Prostate gland (tissue), 2 donors: ENCODE data around the gene SRXN1. TPM values are rescaled to one million over a fixed set of nuclear protein-coding genes. Genes with fewer than 3 reads are reported as not detected.

ENCODE experiments used
- DNase-seq: peaks from one replicate; pipeline ENCODE4 v3.0.0-alpha.2; 2019; ENCODE audit warnings: low spot score
- H3K27ac ChIP-seq, 2 donors: fragments of 200-600 bp; sonication (generic); 2 replicates each; pipeline ENCODE4 v1.5.1; 2017 to 2019
- H3K27me3 ChIP-seq: fragments of 200-600 bp; sonication (generic); replicated peaks from 2 replicates; pipeline ENCODE4 v1.5.1; 2019; ENCODE audit not compliant: insufficient read depth
- H3K36me3 ChIP-seq, 2 donors: fragments of 200-600 bp; sonication (generic); 1 replicate in 1 of 2; 2 replicates in 1 of 2; pipeline versions ENCODE4 v1.5.1 to v1.8.1; 2017 to 2019
- H3K4me1 ChIP-seq: fragments of 200-600 bp; sonication (generic); replicated peaks from 2 replicates; pipeline ENCODE4 v1.5.1; 2019
- H3K4me3 ChIP-seq, 2 donors: fragments of 200-600 bp; sonication (generic); 2 replicates each; pipeline ENCODE4 v1.5.1; 2017 to 2019
- H3K9me3 ChIP-seq: fragments of 200-600 bp; sonication (generic); 2 replicates; pipeline ENCODE4 v1.5.1; 2017
- CTCF ChIP-seq, 4 experiments: fragments of 200-600 bp in 2 of 4; fragments of 450-650 bp in 2 of 4; sonication (generic) in 2 of 4; IDR thresholded peaks; 1 replicate in 3 of 4; 2 replicates in 1 of 4; pipeline ENCODE4 v1.5.1; 2016 to 2019; ENCODE audit warnings: antibody characterized with exemption in 4 of 4, mild to moderate bottlenecking in 2 of 4, moderate library complexity in 2 of 4
- POLR2A ChIP-seq: fragments of 450-650 bp; IDR thresholded peaks from one replicate; pipeline ENCODE4 v1.6.1; 2016; ENCODE audit warnings: antibody characterized with exemption, mild to moderate bottlenecking
- POLR2AphosphoS5 ChIP-seq: sonication (generic); formaldehyde crosslinking; IDR thresholded peaks from one replicate; pipeline ENCODE4 v1.6.1; 2017; ENCODE audit warnings: antibody characterized with exemption
- WGBS: methylation state at CpG from one replicate; pipeline ENCODE4 v1.1.5; 2018; 5-methylcytosine and 5-hydroxymethylcytosine counted together
- intact Hi-C: fragments of 100-400 bp; cut with DNase I; formaldehyde crosslinking; loops from one replicate; pipeline ENCODE4 v1.14.2; 2022
- total RNA-seq, 2 donors: library from RNA; depleted of rRNA; stranded (reverse); fragments of >200 nt; gene quantifications; one replicate each; pipeline ENCODE4 v1.1.0, GENCODE V29; 2016

Gene SRXN1
- total RNA-seq, 2 donors from 2014 or later = 33.6 to 41.4 TPM

DNA sequence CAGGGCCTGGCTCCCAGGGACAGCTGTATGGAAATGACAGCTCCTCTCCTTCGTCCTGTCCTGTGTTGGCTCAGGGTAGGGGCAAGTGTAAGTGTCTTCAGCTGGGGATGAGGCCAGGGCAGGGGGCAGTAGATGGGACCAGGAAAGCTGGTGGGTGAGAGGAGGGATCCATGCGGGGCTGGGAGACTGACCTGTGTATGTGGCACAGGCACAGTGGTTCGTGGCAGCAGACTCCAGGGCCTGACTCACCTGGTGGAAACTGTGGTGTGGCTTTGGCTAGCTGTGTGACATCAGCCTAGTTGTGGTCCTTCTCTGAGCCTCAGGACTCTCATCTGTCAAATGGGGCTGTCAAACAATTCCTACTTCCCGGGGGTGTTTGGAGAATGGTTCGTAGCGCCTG is 36.3 kb upstream of the SRXN1 start:
- H3K4me3 ChIP-seq = no peak overlapping the region
- H3K4me1 ChIP-seq = no peaks in the 10 kb centered on the region
- no peak overlapping the region for H3K27ac ChIP-seq
- no peaks in the 10 kb centered on the region for H3K27me3 ChIP-seq
- intact Hi-C loops = no loop called here
- TF ChIP-seq POLR2AphosphoS5 (no peak), POLR2A (no peak), CTCF (IDR thresholded peaks at IDR 0.05) (no peak)
- DNase-seq = no peak
- no peaks in the 10 kb centered on the region for H3K9me3 ChIP-seq
- 74% methylated on average over 6 of the region's 6 CpGs for WGBS
- H3K36me3 ChIP-seq = no peaks in the 10 kb centered on the region

DNA sequence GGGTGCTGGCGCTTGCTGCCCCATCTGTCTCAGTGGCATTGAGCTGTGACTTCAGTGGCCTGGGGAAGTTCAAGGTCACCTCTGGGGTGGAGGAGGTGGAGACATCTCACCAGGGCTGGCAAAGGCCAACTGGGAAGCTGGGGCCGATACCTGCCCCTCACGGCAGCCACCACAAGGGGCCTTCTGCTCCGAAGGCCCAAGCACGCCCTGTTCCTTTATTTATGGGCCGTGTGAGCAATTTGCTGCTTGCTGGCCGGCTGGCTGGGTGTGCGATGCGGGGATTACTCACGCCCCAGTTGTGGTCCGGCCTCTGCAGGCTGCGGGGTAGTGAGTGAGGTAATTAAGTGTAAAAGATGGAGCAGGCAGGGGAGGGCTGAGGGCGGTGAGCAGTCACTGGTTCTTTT is 35.8 kb upstream of the SRXN1 start:
- DNase-seq = no peak
- no peak overlapping the region for H3K27ac ChIP-seq
- intact Hi-C loops = no loop called here
- H3K27me3 ChIP-seq = no peaks in the 10 kb centered on the region
- no peak for TF ChIP-seq POLR2AphosphoS5
- TF ChIP-seq CTCF (IDR thresholded peaks at IDR 0.05) = no peak
- no peak for TF ChIP-seq POLR2A
- no peaks in the 10 kb centered on the region for H3K9me3 ChIP-seq
- no peaks in the 10 kb centered on the region for H3K36me3 ChIP-seq
- H3K4me1 ChIP-seq = no peaks in the 10 kb centered on the region
- H3K4me3 ChIP-seq = no peak overlapping the region
- WGBS = 27% methylated on average over 12 of the region's 13 CpGs

GRCh38 chr20:687468-688203 is 34.6 kb upstream of the SRXN1 start:
- no peaks in the 10 kb centered on the region for H3K4me1 ChIP-seq
- no peaks in the 10 kb centered on the region for H3K36me3 ChIP-seq
- H3K9me3 ChIP-seq = no peaks in the 10 kb centered on the region
- H3K27me3 ChIP-seq = no peaks in the 10 kb centered on the region
- intact Hi-C loops = no loop called here
- DNase-seq = no peak
- no peak overlapping the region for H3K27ac ChIP-seq
- no peak overlapping the region for H3K4me3 ChIP-seq
- 68% methylated on average over 9 of the region's 9 CpGs for WGBS
- no peak for TF ChIP-seq POLR2A
- TF ChIP-seq CTCF (IDR thresholded peaks at IDR 0.05) = no peak

DNA sequence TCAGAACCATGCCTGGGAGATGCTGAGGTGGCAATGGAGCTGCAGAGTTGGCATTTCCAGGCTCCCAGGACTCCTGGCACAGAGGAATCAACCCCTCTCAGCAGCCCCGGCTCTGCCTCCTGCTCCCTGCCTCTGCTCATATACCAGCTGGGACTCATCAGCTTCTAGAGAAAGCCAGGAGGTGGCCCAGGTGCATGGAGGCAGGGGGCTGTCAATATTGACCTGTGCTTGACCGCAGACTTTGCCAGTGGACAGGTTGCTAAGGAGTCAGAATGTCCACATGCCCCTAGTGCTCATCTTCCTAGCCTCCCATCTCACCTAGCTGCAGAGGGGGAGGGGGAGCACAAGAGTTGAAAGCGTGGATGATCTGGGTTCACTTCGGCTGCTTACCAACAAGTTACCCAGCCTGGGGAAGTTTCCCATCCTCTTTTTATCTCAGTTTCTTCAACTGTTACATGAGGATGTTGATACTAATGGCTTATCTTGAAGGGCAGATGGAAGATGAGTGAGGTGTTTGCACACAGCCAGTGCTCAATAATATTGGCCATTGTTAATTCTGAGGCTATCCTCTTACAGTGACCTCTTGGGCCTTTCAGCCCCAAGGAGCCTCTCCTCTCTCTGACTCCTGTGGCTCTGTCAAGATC is 31.8 kb upstream of the SRXN1 start:
- Histone ChIP-seq H3K4me3 (no peak overlapping the region), H3K9me3 (no peaks in the 10 kb centered on the region), H3K27ac (no peak overlapping the region), H3K36me3 (no peaks in the 10 kb centered on the region), H3K4me1 (no peaks in the 10 kb centered on the region), H3K27me3 (no peaks in the 10 kb centered on the region)
- no peak for DNase-seq
- 67% methylated on average over 4 of the region's 4 CpGs for WGBS
- TF ChIP-seq POLR2AphosphoS5 (no peak), POLR2A (no peak), CTCF (IDR thresholded peaks at IDR 0.05) (no peak)
- intact Hi-C loops = no loop called here

DNA sequence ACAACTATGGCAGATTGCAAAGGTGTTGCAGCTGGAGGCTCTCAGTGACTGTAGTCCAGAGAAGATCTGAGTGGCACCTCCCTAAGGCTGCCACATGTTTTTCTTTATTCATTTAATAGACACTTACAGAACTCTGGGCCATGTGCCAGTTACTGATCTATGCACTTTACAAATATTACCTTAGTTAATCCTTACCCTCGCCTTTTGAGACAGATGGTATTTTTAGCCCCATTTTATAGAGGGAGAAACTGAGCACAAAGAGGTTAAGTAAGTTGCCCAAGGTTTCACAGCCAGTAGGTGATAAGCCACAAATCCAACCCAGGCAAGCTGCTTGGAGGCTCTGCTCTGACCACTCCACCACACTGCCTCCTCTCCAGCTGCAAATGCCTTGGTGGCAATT is 29.1 kb upstream of the SRXN1 start:
- H3K4me3 ChIP-seq = no peak overlapping the region
- no peaks in the 10 kb centered on the region for H3K27me3 ChIP-seq
- intact Hi-C loops = no loop called here
- WGBS = 30% methylated on average over 1 of the region's 1 CpG
- no peak overlapping the region for H3K27ac ChIP-seq
- H3K36me3 ChIP-seq = no peaks in the 10 kb centered on the region
- DNase-seq = no peak
- TF ChIP-seq POLR2A = no peak
- TF ChIP-seq CTCF (IDR thresholded peaks at IDR 0.05) = no peak
- no peak for TF ChIP-seq POLR2AphosphoS5
- H3K4me1 ChIP-seq = no peaks in the 10 kb centered on the region
- no peaks in the 10 kb centered on the region for H3K9me3 ChIP-seq
